Measurements from ENCODE around the gene TBCD.
"Not testable (repeated sequence)": the region's sequence is repeated elsewhere in the genome, so short reads cannot be mapped to it uniquely, and the experiment has no call there.

The TBCD gene

DNA sequence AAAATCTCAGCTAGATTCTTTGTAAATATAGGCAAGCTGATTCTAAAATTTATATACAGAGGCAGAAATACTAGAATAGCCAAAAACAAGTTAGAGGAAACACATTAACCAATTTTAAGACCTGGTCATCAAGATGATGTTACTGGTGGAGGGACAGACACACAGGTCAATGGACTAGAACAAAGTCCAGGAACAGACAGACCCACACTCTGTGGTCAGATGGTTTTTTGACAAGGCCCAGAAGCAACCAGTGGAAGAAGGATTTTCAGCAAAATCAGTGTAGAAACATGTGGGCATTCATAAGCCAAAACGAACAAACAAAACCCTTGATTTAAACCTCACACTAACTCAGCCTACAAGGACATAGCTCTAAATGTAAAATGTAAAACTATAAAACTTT lies 227.9 kb downstream of the TBCD start:
- DNase-seq: no peak

DNA sequence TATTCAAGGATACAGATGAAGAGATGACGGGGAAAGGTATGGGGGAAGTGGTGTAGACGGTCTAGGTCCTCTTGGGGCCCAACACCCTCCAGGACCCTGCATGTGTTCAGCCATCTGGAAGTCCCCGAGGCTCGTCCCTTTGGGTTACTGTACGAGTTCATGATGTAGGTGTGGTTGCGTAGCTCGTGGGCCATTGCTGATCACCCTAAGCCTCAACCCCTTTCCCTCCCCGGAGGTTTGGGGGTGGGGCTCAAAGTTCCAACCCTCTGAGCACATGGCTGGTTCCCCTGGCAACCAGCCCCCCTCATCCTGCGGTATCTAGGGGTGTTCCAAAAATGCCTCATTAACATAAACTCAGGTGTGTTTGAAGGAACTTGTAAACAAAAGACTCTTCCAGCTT lies 228.8 kb downstream of the TBCD start:
- DNase-seq: no peak

DNA sequence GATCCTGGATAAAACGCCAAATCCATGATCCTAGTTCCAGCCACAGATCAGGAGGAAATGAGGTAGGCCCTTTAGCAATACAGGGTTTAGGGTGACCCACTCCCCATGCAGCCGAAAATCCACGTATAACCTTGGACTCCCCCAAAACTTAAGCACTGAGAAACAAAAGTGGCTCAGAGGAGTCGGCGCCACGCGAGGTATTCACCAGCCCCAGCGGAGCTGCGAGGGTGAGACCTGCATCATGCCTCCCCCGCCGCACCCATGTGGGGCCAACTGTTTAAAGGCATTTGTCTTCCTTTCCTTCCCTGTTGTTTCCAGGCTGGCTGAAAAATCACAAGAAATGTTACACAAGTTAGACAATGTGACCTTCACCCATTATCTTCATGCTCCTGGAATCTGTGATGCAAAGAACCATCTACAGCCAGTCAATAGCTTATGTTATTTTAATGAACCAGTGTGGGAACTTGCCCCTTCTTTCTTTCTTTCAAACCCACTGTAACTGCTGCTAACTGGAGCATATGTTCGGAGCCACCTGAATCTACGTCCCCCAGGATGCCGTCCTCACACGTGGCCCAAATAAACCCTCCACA lies 229.4 kb downstream of the TBCD start:
- DNase-seq: no peak

DNA sequence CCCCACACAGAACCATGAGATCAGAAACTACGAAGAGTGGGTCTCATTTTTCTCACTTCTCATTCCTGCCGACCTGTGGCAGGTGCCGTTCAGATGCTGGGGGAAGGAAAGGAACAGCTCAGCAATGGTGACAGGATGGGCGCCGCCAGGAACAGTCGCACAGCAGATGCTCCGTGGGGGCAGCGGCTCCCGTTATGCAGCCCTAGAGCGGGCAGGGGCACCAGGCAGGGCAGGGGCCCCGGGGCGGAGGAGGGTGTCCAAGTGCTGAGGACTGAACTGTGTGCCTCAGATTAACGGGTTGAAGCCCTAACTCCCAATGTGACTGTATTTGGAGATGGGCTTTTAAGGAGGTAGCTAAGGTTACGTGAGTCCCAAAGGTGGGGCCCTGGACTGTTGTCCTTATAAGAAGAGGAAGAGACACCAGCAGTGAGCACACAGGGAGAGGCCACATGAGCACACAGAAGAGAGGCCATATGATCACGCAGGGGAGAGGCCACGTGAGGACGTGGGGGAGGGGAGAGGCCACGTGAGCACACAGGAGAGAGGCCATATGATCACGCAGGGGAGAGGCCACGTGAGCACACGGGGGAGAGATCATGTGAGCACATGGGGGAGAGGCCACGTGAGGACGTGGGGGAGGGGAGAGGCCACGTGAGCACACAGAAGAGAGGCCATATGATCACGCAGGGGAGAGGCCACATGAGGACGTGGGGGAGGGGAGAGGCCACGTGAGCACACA lies 231.8 kb downstream of the TBCD start:
- DNase-seq: no peak

DNA sequence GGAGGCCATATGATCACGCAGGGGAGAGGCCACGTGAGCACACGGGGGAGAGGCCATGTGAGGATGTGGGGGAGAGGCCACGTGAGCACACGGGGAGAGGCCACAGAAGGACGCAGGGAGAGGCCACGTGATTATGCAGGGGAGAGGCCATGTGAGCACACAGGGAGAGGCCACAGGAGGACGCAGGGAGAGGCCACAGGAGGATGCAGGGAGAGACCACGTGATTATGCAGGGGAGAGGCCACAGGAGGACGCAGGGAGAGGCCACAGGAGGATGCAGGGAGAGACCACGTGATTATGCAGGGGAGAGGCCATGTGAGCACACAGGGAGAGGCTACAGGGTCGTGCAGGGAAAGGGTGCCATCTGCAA lies 232.4 kb downstream of the TBCD start:
- DNase-seq: not testable (repeated sequence)

DNA sequence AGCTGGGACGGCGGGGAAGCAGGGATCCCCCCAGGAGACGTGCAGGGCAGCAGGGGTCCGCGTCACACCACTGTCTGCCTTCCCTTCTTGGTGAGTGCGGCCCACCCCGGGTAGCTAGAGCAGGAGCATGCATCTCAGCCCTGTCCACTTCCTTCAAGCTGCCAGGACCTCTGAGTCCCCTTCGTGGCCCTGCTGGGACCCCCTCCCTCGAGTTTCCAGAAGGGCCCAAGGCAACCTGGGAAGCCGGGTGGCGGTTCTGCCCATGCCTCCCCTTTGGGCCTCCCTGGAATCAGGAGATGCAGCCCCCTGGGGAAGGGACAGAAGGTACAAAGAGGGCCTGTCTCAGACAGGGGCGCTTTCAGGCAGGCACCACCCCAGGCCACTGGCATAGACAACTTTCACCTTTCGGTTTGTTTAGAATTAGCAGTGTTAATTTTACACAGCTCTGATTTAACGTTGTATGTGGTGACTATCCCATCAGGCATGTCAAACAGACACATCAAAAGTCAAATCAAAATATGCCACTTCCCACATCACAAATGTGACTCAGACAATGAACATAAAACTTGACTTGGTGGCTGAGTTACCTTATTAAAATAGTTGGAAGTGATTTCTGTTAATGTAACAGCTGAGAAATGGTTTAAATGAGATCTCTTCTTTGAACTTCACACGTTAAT lies 233.0 kb downstream of the TBCD start:
- DNase-seq: no peak

DNA sequence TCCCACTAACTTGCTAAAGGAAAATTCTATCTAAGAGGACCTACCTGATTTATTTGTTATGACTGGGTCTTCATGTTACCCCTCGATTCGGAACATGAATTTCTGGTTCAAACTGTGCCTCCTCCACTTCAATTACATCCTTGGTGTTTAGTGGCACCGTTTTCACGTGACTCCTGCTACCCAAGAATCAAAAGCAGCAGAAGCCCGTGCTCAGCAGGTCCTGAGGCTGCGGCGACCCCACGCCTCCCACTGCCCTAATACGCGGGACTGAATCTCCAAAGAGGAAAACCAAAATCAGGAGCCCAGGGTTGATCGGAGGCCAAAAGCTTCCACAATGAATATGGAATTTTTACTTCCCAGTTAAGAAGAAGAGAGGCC lies 233.6 kb downstream of the TBCD start:
- DNase-seq: no peak

DNA sequence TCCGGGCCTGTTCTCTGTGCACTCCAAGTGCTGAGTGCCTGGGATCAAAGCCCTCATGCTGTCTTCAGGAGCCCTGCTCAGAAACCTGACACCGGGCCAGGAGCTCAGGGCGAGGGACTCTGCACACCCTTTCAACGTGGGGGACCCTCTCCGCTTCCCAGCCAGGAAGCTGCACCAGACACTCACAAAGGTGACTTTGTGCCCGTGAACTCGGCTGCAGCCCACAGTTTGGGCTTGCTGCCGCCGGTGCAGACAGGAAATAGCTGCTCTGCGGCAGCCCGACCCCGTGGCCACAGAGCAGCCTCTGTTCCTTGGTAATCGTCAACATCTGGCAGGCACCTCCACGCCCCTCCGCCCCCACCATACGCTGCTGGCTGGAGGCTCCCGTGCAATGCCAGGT lies 234.1 kb downstream of the TBCD start:
- DNase-seq: no peak

DNA sequence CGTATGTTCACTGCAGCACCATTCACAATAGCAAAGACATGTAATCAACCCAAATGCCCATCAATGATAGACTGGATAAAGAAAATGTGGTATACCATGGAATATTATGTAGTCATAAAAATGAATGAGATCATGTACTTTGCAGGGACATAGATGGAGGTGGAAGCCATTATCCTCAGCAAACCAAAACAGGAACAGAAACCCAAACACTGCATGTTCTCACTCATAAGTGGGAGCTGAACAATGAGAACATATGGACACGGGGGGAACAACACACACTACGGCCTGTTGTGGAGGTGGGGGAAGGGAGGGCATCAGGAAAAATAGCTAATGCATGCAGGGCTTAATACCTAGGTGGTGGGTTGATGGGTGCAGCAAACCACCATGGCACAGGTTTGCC lies 237.2 kb downstream of the TBCD start:
- not testable (repeated sequence) for DNase-seq

DNA sequence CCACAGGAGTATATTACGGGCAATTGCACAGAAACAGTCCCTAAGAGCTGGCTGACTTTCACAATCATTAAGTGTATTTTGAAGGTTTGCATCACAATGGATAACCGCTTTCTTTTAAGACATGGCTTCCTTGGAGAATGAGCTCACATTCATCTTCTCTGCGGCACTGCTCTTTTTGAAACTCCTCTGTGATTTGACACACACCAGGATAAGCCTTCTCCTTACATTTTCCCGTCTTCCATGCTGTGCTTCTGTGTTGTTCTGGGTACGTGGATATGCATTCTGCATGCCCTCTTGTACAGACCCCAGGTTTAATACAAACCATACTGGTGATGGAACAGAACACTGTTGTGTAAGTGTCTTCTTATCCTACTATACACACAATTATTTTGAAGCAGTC lies 238.0 kb downstream of the TBCD start:
- no peak for DNase-seq

DNA sequence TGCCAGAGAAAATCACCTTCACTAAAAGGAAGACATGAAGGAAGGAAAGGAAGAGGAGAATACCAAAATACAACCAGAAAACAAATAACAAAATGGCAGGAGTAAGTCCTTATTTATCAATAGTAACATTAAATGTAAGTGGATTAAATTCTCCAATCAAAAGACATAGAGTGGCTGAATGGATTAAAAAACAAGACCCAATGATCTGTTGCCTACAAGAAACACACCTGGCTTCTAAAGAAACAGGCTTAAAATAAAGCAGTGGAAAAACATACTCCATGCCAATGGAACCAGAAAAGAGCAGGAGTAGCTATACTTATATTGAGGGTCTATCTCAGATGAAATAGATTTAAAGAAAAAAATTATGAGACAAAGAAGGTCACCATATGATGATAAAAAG lies 241.1 kb downstream of the TBCD start:
- DNase-seq: no peak

All from NCI-H1417 treated with DMSO at 0.1 percent for 48 hours (cell line).